Putamen (tissue), 1 donor: Measurements from ENCODE around the gene KISS1R.

Source experiments
- DNase-seq: peaks from one replicate; pipeline ENCODE4 v3.0.0-alpha.2; 2016; ENCODE audit warnings: low spot score

KISS1R gene

DNA sequence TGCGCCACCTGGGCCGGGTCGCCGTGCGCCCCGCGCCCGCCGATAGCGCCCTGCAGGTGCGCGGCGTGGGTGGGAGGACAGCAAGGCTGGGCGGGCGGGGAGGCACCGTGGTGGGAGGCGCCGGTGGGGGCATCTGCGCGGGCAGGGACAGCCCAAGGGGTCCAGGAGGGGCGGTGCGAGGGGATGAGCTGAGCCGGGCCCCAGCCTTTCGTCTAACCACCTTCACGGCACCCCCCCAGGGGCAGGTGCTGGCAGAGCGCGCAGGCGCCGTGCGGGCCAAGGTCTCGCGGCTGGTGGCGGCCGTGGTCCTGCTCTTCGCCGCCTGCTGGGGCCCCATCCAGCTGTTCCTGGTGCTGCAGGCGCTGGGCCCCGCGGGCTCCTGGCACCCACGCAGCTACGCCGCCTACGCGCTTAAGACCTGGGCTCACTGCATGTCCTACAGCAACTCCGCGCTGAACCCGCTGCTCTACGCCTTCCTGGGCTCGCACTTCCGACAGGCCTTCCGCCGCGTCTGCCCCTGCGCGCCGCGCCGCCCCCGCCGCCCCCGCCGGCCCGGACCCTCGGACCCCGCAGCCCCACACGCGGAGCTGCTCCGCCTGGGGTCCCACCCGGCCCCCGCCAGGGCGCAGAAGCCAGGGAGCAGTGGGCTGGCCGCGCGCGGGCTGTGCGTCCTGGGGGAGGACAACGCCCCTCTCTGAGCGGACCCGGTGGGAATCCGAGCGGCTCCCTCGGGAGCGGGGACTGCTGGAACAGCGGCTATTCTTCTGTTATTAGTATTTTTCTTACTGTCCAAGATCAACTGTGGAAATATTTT, 3.1 kb downstream of the KISS1R start:
- no peak for DNase-seq

DNA sequence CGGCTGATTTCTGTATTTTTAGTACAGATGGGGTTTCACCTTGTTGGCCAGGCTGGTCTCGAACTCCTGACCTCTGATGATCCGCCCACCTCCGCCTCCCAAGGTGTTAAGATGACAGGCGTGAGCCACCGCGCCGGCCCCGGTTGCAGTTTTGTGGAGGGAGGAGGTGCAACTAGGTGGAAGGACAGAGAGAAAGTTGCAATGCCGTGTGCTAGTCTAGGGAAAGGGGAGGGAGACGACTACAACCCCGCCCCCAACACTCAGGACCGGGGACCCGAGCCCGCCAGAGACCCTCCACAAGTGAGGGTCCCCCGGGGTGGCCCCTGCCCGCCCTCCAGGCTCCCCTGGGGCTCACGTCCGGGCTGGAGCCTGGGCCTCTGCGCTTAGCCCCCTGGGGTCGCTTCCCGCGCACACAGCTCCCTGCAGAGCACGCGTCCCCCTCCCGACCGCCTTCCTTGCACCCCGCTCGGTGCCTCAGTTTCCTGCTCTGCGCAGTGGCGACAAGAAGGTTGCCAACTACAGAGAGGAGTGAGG, 7.5 kb downstream of the KISS1R start:
- no peak for DNase-seq

DNA sequence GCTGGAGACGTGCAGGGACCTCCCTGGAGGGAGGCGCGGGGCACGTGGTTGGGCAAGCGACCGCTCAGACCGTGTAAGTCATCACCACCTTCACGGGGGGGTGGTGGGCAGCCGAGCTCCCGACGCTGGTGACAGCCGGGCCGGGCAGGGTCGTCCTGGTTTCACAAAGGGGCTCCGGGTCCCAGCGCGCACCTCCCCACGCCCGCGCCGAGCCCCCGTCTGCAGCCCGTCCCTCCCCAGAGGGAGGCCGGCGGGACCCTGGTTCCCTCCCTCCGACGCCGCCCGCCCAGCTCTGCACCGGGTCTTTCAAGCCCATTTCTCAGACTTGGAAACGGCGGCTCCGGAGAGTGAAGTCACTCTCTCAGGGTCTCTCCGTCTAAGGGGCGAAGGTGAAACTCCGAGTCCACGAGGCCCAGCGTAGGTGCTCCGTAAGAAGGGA, 8.0 kb downstream of the KISS1R start:
- no peak for DNase-seq

DNA sequence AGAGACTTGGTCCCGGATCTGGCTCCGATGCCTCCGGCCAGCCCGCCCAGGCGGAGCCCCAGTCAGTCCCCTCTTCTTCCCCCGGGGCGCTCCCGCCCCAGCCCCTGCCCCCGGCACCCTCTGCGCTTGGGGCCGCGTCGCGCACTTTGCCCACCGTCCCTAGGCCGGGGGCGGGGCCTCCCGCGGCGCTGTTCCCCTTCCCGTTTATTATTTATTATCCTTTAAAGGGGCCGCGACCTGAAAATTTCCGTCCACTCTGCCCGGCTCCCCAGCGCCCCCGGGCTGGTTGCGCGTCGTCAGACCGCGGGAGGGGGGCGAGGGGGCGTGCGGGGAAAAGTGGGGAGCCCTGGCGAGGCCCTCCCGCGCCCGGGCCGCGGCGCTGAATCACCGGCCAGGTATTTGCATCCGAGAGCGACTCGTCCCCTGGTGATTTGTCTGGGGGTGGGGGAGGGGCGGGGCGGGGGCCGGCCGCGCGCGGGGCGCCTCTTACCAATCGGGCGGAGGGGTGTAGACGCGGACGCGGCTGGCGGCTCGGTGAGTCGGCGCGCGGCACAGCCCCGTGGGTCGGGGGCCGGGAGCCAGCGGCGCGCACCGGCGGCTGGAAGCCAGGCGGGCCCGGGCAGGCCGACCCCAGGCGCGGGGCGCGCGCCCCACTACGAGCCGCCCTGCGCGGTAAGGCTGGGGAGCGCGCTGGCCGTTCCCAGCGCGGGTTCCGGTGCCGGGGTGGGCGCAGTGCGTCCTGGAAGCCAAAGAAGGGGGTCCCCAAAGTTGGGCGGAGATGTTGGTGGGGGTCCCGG, 8.6 kb downstream of the KISS1R start, which contains the start of gene ARID3A:
ARID3A (plus strand) TSS at position 510 of the 797 bp plus-strand sequence. CDS start 3,494 bp downstream, outside the sequence.
- DNase-seq: peak; percentile 61

DNA sequence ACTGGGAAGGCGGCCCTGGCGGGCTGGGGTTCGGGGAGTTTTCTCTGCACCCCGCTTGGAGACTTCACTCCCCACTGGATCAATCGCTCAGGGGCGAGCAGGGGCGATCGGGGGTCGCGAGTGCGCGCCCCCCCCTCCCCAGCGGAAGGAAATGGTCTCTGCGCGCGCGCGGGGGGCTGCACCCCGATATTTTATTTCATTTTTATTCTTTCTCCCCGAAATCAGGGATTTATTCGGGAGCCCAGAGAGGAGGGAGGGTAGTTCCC, 9.1 kb downstream of the KISS1R start:
- DNase-seq: no peak

DNA sequence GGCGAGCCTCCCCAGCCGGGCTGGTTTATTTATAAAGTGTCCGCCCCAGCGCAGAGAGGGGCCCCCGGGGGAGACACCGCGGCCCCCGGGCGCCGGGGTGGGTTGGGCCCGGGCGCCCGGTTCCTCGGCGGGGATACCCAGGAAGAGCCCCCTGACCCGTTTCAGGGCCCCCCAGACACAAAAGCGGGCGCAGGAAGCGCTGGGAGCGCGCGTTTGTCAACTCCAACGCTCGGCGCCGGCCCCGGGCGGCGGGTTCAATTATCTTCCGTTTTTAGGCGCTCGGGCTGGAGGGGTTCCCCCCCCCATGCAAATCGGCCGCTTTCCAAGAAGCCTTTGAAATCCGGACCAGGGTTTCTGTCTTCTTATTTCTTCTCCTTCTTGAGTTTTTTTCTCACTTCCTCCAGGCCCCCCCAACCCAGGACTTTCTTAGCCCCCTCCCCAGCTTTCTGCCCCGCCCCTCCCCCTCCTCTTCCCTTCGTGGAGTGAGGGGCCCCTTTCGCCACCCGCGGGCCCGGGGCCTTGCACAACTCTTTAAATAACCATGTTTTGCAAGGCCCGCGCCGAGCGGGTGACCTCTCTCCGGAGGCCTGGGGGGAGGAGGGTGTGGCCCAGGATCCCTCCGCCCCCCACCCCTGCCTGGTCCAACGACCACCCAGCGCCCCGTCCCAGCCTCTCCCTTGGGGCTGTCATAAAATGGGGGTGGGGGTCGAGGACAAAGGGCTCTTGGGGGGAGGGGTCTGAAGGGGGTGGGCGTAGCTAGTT, 9.6 kb downstream of the KISS1R start:
- no peak for DNase-seq

DNA sequence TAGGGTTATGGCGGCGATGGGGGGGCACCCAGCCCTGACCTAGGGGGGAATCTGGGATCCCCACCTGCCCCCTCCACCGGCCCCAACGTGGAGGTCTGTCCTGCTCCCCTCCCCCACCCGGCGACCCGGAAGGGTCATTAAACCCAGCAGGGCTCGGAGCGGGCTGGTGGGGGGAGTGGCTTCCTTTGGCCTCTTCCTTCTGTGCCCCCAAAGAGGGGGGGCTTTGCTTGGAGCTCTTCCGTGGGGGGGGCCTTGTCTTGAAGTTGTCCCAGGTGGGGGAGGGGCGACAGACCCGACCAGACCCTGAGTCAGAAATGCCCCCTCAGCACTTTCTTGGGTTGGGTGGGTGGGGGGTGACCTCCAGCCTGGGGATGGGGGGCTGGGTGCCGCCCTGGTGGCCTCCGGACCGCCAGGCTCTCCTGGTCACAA, 10.2 kb downstream of the KISS1R start:
- no peak for DNase-seq

DNA sequence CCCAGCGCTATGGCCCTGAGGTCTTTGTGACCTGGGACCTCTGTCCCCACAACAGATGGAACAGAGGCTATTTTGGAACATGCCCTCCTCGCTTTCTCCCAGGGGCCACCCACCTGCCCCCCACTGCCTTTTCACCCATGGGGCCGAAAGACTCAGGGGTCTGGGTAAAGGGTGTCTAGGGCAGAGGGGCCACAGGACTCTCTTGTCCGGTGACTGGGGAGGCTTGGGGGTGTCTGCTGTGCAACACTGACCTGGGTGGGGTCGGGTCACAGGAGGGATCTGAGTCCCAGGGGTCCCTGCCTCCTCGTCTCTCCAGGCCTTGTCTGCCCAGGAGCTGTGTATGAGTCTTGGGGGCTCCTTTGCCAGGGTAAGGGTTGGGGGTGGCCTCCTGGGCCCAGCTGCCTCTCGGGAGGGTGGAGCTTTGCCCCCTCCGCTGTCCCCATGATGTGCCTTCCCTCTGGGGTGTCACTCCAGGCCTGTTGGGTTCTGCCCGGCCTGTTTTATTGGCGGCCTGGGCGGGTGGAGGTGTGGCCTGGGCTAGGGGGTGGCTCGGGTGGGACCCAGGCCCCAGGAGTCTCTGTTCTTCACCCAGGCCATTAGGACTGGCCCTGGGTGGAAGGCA, 10.8 kb downstream of the KISS1R start:
- DNase-seq: no peak

DNA sequence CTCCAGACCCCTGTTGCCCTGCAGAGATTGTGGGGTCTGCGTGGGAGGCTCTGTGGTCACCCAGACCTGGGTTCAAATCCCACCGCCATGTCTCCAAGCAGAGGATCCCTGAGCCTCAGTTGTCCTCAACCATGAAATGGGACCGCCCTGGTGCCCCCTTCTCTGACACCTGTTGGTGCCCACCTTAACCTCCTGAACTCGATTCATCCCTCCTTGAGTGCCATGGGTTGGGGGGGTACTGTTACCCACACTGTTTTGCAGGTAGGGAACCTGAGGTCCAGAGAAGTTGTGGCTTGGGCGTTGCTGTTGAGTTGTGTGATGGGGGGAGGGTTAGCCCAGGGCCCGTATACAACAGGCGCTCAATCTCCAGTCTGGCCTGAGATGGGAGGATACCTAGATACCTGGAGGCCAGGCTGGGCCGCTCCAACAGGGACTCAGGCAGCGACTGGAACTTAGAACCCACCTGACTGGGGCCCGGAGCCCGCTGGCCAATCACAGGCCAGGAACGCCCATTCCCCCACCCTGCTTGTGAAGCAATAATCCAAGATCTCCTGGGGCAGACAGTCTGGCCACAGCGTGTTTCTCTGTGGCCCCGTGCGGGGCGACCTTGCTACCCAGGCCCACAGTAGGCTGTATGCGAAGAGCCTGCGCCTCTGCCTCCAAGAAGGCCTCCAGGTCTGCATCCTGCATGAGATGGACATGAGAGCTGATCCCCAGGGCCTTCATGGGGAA, 11.5 kb downstream of the KISS1R start:
- DNase-seq: no peak

DNA sequence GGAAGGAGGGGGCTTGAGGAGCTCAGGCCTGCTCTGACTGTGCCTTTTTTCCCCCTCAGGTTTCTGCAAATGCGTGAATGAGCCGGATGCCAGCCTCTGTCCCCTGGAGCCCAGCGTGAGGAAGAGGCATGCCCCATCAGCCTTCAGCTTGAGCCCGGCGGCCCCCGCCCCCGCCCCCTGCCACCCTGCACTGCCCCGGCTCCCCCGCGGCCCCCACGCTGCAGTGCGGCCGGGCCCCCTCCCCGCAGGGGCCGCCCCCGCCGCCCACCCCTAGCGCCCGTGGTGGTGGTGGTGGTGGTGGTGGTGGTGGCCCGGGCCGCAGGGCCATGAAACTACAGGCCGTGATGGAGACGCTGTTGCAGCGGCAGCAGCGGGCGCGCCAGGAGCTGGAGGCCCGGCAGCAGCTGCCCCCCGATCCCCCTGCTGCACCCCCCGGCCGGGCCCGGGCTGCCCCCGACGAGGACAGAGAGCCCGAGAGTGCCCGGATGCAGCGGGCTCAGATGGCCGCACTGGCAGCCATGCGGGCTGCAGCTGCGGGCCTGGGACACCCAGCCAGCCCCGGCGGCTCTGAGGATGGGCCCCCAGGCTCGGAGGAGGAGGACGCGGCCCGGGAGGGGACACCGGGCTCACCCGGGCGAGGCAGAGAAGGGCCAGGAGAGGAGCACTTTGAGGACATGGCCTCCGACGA, 12.2 kb downstream of the KISS1R start:
- DNase-seq: no peak

DNA sequence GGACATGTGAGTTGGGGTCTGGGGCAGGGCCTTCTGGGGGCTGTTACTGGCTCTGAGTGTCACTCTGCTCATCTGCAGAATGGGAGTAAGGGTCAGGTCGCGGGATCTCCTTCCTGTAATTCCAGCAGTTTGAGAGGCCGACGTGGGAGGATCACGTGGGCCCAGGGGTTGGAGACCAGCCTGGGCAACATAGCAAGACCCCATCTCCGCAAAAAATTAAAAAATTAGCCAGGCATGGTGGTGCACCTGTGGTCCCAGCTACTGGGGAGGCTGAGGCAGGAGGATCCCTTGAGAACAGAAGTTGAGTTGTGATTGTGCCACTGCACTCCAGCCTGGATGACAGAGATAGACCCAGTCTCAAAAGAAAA, 12.7 kb downstream of the KISS1R start:
- DNase-seq: no peak

DNA sequence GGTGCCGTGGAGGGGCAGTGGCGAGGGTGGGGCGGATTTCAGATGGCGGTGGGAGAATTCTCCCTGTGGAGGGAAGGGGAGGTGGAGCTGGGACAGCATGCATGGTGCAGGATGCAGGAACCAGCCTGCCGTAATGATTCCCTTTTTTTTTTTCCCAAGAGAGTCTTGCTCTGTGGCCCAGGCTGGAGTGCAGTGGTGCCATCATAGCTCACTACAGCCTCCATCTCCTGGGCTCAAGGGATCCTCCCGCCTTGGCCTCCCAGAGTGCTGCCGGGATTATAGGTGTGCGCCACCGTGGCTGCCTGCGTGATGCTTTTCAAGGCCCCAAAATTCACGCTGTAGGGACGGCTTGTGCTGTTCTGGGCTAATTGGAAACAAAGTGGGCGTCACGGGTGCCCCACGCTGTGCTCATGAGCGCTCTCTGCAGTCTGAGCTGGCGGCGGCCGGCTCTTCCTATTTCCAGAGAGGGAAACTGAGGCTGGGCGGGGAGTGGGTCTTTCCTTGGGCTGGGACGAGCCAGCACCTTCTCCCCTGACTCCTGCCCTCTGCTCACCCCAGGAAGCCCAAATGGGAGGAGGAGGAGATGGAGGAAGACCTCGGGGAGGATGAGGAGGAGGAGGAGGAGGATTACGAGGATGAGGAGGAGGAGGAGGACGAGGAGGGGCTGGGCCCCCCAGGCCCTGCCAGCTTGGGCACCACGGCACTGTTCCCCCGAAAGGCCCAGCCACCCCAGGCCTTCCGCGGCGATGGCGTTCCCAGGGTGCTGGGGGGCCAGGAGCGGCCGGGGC, 14.9 kb downstream of the KISS1R start:
- no peak for DNase-seq

DNA sequence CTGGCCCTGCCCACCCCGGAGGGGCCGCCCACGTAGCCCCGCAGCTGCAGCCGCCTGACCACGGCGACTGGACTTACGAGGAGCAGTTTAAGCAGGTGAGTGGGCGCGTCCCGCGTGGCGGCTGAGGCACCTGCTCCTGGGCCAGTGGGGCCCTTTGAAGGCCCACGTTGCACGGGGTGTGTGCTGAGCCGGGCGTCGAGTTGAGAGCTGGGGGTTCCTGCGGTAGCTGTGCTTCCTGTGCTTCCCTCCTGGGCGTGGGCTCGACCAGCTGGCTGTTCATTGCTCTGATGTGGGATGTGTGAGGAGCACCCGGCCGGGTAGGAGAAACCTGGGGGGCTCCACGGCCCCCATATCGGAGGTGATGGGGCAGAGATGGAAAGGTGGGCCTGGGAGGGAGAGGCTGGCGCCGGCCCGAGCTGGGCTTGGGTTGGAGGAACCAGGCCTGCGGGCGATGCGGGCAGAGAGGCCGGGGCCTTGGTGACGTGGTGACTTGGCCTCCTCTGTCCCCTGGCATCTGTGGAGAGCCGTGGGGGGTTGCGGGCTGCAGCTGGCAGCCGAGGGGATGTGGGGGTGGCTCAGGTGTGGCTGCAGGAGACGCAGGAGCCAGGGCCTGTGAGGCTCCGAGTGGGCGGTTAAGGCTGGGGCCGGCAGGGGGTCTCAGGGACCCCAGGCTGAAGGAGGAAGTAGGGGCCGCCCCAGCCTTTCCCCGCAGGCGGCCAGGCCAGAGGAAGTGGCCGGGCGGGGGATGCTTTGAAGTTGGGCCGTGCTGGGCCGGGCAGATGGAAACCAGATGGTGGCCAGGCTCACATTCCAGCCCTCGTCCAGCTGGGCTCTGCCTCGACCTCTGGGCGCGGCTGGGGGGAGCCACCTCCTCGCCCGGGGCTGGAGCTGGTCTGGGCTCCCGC, 15.8 kb downstream of the KISS1R start:
- DNase-seq: no peak

DNA sequence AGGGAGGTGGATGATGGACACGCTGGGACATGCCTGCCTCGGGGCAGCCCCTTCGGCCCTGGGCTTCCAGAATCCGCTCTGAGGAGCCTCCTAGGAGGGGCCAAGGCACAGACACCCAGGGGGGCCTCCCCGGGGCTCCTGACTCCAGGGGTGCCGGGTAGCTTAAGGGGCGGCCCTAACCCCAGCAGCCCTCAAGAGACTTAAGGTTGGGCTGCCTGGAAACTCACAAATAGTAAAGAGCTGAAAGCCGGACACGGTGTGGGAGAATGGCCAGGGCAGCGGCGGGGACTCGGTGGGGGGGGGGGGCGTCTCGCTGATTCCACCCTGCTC, 16.4 kb downstream of the KISS1R start:
- no peak for DNase-seq

DNA sequence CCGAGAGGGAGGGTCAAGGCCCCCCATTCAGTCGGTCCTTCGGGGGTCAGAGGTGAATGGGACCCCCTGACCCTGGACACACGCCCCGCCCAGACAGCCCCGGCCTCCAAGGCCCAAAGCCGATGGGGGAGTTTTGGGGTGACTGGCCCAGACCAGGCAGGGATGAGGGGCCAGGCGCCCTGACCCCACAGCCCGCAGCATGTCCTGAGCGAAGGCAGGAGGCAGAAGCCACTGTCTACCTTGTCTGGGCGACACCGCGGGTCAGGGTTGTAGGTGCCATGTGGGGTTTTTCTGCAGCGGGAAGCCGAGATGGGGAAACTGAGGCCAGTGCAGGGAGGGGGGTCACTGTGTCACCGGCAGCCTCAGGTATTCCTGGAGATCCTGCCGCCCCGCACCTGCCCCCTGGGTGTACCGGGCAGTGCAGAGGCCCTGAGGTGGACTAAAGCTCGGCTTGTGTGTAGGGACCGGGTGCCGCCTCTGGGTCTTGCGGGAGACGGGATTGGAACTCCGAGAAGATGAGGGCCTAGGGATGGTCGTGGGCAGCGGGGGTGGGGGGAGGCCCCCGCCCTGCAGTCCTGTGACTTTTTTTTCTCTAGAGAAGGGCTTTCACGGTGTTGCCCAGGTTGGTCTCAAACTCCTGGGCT, 17.2 kb downstream of the KISS1R start:
- no peak for DNase-seq

DNA sequence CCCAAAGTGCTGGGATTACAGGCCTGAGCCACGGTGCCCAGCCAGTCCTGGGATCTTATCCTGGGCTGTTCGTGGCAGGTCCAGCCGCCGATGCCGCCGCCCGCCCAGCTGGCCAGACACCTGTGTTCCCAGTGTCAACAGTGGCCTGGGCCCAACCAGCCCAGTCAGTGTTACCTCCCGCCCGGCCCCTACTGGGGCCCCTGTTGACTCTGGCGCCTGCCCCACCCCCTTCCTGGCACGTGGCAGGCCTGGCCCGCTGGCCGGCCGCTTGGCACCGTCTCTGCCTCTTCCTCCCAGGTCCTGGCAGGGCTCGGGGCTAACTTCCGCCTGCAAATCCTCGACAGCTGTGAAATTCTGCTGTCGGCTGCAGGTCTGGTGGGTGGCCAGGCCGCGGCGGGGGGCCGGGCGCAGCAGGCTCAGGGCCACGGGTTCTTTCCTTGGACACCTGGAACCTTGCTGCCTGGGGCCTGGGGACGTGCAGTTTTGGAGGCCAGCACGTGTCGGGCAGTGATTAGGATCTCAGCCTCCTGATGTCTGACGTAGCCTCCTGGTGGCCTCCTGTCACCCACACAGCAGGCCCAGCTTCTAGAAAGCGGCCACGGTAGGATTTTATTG, 17.8 kb downstream of the KISS1R start:
- DNase-seq: peak; percentile 52

DNA sequence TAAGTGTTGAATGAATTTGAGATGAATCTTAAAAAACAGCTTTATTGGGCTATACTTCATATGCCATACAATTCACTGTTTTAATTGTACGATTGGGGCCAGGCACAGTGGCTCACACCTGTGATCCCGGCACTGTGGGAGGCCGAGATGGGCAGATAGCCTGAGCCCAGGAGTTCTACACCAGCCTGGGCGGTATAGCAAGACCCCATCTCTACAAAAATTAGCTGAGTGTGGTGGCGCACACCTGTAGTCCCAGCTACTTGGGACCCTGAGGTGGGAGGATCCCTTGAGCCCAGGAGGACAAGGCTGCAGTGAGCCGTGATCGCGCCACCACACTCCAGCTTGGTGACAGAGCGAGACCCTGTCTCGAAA, 19.0 kb downstream of the KISS1R start:
- DNase-seq: no peak

DNA sequence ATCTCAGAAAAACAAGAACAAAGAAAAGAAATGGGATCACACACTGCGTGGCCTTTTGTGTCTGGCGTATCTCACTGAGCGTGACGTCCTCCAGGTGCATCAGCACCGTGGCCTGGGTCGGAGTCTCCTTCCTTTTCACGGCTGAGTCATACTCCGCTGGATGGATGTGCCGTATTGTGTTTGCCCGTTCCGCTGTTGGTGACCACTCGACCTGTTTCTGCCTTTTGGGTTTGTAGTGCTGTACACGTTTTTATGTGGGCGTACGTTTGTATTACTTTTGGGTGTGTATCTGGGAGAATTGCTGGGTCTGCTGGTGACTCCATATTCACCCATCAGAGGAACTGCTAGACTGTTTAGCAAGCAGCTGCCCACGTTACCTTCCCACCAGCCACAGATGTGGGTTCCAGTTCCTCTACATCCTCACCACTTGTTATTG, 20.1 kb downstream of the KISS1R start:
- DNase-seq: no peak
